ENCODE measurements around the gene SSBP2. TPM values are rescaled to one million over a fixed set of nuclear protein-coding genes. Genes with fewer than 3 reads are reported as not detected.

Gene SSBP2
- total RNA-seq, 2 donors from 2014 or later = 25.1 to 26.9 TPM

GRCh38 chr5:81762853-81763252 lies 12.0 kb upstream of the SSBP2 start:
- Histone ChIP-seq H3K36me3 (no peaks in the 10 kb centered on the region), H3K27me3 (replicated peaks; ENCODE audit: insufficient read depth) (no peaks in the 10 kb centered on the region), H3K9me3 (no peaks in the 10 kb centered on the region), H3K4me1 (replicated peaks) (no peaks in the 10 kb centered on the region), H3K4me3 (no peak overlapping the region), H3K27ac (no peak overlapping the region)
- WGBS = 83% methylated on average over 4 of the region's 4 CpGs
- no peak for DNase-seq (ENCODE audit: low spot score)
- TF ChIP-seq CTCF (IDR thresholded peaks at IDR 0.05) = no peak
- no peak for TF ChIP-seq POLR2A (IDR thresholded peaks at IDR 0.05)
- TF ChIP-seq POLR2AphosphoS5 (IDR thresholded peaks at IDR 0.05) = no peak
- intact Hi-C loops (cut with DNase I) = no loop called here

GRCh38 chr5:81762401-81762800 lies 11.5 kb upstream of the SSBP2 start:
- DNase-seq (ENCODE audit: low spot score) = no peak
- no peaks in the 10 kb centered on the region for H3K9me3 ChIP-seq
- H3K4me3 ChIP-seq = no peak overlapping the region
- TF ChIP-seq POLR2AphosphoS5 (IDR thresholded peaks at IDR 0.05) = no peak
- TF ChIP-seq POLR2A (IDR thresholded peaks at IDR 0.05) = no peak
- no peak for TF ChIP-seq CTCF (IDR thresholded peaks at IDR 0.05)
- no peaks in the 10 kb centered on the region for H3K36me3 ChIP-seq
- intact Hi-C loops (cut with DNase I) = no loop called here
- 79% methylated on average over 3 of the region's 3 CpGs for WGBS
- no peaks in the 10 kb centered on the region for H3K4me1 ChIP-seq (replicated peaks)
- no peak overlapping the region for H3K27ac ChIP-seq
- no peaks in the 10 kb centered on the region for H3K27me3 ChIP-seq (replicated peaks; ENCODE audit: insufficient read depth)

- H3K27ac ChIP-seq = no peak overlapping the region
- no peak for TF ChIP-seq CTCF (IDR thresholded peaks at IDR 0.05)
- TF ChIP-seq POLR2A (IDR thresholded peaks at IDR 0.05) = no peak
- no peak for TF ChIP-seq POLR2AphosphoS5 (IDR thresholded peaks at IDR 0.05)
- H3K9me3 ChIP-seq = no peaks in the 10 kb centered on the region
- H3K4me3 ChIP-seq = no peak overlapping the region
- no peaks in the 10 kb centered on the region for H3K36me3 ChIP-seq
- DNase-seq (ENCODE audit: low spot score) = no peak
- intact Hi-C loops (cut with DNase I) = no loop called here
- no peaks in the 10 kb centered on the region for H3K4me1 ChIP-seq (replicated peaks)
- 100% methylated on average over 1 of the region's 1 CpG for WGBS
- no peaks in the 10 kb centered on the region for H3K27me3 ChIP-seq (replicated peaks; ENCODE audit: insufficient read depth)
Observed at GRCh38 chr5:81761970-81762369, 11.1 kb upstream of the SSBP2 start.

- 58% methylated on average over 2 of the region's 2 CpGs for WGBS
- no peaks in the 10 kb centered on the region for H3K36me3 ChIP-seq
- H3K4me3 ChIP-seq = no peak overlapping the region
- DNase-seq (ENCODE audit: low spot score) = no peak
- intact Hi-C loops (cut with DNase I) = no loop called here
- H3K9me3 ChIP-seq = no peaks in the 10 kb centered on the region
- TF ChIP-seq POLR2AphosphoS5 (IDR thresholded peaks at IDR 0.05) (no peak), CTCF (IDR thresholded peaks at IDR 0.05) (no peak), POLR2A (IDR thresholded peaks at IDR 0.05) (no peak)
- H3K27me3 ChIP-seq (replicated peaks; ENCODE audit: insufficient read depth) = no peaks in the 10 kb centered on the region
- H3K27ac ChIP-seq = no peak overlapping the region
- H3K4me1 ChIP-seq (replicated peaks) = no peaks in the 10 kb centered on the region
Observed at GRCh38 chr5:81761270-81761669, 10.4 kb upstream of the SSBP2 start.

GRCh38 chr5:81760521-81760920 lies 9.6 kb upstream of the SSBP2 start:
- TF ChIP-seq POLR2AphosphoS5 (IDR thresholded peaks at IDR 0.05) (no peak), CTCF (IDR thresholded peaks at IDR 0.05) (no peak), POLR2A (IDR thresholded peaks at IDR 0.05) (no peak)
- intact Hi-C loops (cut with DNase I) = no loop called here
- no peaks in the 10 kb centered on the region for H3K27me3 ChIP-seq (replicated peaks; ENCODE audit: insufficient read depth)
- WGBS = 73% methylated on average over 4 of the region's 4 CpGs
- H3K27ac ChIP-seq = no peak overlapping the region
- no peak for DNase-seq (ENCODE audit: low spot score)
- H3K4me3 ChIP-seq = no peak overlapping the region
- peaks cover 4% of the 10 kb centered on the region for H3K4me1 ChIP-seq (replicated peaks)
- no peaks in the 10 kb centered on the region for H3K9me3 ChIP-seq
- no peaks in the 10 kb centered on the region for H3K36me3 ChIP-seq

Data from prostate gland (tissue), 2 donors.